GM12875 (cell line): Measurements from ENCODE around the gene ATP2C2.
"Not testable (repeated sequence)": the region's sequence is repeated elsewhere in the genome, so short reads cannot be mapped to it uniquely, and the experiment has no call there.

Source experiments
- H3K4me3 ChIP-seq: one replicate; pipeline ENCODE4 v1.5.1; 2011; ENCODE audit warnings: low read depth, low read length, control low read depth
- TF ChIP-seq, protein P1 (sequence below): IDR thresholded peaks from 2 replicates; pipeline ENCODE4 v1.5.1; 2011; ENCODE audit warnings: low read depth, mild to moderate bottlenecking, control low read depth, inconsistent platforms, low read length, moderate library complexity, borderline replicate concordance; ENCODE audit not compliant: insufficient read depth

ATP2C2 gene

DNA sequence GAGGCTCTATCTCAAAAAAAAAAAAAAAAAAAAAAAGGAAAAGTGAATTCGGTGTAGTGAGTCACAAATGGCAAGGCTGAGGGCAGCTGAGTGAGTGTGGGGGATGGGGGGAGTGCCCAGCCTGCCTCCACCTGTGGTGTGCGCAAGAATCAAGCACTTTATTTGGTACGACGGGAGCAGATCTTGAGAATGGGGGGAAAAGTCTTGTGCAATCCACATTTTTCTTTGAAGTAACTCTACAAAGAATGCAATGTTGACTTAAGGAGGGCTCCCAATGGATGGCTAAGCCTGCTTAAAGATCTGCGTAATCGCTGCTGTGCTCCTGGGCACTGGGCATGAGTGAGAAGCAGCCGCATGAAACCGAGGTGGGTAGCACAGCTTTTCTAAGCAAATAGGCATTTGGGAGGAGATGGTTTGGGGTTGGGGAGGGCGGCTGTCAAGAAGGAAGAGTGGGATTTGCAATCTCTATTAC, 28.2 kb downstream of the ATP2C2 start:
- TF ChIP-seq, protein P1, sequence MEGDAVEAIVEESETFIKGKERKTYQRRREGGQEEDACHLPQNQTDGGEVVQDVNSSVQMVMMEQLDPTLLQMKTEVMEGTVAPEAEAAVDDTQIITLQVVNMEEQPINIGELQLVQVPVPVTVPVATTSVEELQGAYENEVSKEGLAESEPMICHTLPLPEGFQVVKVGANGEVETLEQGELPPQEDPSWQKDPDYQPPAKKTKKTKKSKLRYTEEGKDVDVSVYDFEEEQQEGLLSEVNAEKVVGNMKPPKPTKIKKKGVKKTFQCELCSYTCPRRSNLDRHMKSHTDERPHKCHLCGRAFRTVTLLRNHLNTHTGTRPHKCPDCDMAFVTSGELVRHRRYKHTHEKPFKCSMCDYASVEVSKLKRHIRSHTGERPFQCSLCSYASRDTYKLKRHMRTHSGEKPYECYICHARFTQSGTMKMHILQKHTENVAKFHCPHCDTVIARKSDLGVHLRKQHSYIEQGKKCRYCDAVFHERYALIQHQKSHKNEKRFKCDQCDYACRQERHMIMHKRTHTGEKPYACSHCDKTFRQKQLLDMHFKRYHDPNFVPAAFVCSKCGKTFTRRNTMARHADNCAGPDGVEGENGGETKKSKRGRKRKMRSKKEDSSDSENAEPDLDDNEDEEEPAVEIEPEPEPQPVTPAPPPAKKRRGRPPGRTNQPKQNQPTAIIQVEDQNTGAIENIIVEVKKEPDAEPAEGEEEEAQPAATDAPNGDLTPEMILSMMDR: no peak
- H3K4me3 ChIP-seq: no peak overlapping the region

DNA sequence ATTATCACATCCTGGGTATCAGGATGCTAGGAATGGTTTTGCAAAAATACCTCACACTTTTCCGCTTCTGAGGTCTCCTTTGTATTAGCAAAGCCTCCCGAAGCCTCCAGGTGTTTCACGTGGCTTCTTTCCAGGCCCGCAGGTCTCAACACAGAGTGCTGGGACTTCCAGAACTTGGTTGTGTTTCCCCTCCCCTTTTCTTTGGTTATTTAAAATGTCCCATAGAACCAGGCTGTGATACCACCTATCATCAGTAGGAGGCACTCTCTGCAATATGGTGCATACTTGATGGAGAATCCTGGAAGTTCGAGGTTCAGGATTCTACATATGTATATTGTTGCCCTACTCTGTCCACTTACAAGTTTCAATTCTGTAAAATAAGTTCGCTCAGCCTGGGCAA, 28.8 kb downstream of the ATP2C2 start:
- no peak overlapping the region for H3K4me3 ChIP-seq
- TF ChIP-seq, protein P1: no peak

DNA sequence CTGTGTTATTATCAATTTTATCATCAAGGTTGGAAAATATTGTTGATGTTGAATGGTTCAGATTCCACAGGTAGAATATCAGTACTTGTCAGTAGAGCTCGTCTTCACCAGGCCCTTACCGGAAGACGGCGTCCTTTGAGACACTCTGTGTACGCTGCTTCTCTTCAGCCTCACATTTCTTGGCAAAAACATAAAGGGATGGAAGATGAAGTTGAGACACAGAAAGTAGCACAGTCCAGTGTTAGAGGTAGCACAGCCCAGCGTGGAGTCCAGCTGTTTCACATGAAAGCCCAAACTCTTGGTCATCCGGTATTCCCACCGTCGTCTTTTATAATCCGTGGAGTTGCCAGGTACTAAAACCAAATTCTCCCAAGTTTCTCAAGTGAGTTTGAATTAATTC, 30.4 kb downstream of the ATP2C2 start:
- TF ChIP-seq, protein P1: no peak
- H3K4me3 ChIP-seq: no peak overlapping the region

DNA sequence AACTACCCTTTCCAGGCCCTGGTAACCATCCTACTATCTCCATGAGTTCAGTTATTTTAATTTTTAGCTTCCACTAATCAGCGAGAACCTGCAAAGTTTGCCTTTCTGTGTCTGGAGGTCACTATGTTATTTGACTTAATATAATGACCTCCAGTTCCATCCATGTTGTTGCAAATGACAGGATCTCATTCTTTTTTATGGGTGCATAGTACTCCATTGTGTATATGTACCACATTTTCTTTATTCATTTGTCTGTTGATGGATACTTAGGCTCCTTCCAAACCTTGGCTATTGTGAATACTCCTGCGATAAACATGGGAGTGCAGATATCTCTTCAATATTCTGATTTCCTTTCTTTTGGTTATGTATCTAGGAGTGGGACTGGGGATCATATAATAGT, 31.6 kb downstream of the ATP2C2 start:
- H3K4me3 ChIP-seq: not testable (repeated sequence)

DNA sequence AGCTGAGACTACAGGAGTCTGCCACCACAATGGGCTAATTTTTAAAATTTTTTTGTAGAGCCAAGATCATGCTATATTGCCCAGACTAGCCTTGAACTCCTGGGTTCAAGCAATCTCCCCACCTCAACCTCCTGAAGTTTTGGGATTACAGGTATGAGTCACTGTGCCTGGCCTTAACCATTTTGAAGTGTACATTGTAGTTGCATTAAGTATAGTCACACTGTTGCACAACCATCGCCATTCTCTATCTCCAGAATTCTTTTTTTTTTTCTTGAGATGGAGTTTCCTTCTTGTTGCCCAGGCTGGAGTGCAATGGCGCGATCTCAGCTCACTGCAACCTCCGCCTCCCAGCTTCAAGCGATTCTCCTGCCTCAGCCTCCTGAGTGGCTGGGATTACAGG, 35.1 kb downstream of the ATP2C2 start:
- not testable (repeated sequence) for H3K4me3 ChIP-seq

DNA sequence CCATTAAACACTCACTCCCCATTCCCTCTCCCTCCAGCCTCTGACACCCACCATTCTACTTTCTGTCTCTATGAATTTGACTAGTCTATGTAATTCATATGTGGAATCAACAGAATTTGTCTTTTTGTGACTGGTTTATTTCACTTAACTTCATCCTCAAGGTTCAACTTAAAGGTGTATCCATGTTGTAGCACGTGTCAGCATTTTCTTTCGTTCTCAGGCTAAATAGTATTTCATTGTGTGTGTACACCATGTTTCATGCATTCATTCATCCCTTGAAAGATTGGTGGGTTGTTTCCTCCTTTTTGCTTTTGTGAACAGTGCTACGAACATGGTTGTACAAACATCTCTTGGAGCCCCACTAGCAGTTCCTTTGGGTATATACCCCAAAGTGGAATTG, 36.0 kb downstream of the ATP2C2 start:
- TF ChIP-seq, protein P1: no peak
- H3K4me3 ChIP-seq: no peak overlapping the region

DNA sequence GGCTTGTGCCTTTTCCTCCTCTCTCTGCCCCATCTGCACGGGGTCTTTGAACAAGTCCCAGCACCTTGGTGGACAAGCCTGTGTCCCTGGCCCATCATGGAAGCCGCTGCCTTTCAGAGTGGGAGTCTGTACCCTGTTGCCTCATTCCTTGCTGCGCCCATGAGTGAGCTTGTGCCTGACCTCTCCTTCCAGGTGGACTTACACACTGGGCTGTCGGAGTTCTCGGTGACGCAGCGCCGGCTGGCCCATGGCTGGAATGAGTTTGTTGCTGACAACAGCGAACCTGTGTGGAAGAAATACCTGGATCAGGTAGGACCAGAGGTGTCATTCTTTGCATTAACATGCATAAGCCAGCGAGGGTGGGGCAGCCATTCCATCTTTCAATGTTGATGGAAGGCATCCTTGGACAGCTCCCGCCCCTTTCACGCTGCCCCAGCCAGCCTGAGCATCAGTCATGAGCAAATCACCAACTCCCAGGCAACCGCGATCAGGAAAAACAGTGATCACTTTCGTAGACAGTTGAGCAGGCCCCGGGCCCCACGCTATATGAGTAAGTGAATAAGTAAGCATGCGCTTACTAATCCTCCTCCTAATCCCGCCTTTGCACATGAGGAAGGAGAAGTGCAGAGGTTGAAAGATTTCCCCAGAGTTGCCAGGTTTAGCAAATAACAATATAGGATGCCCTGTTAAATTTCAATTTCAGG, 36.8 kb downstream of the ATP2C2 start:
- TF ChIP-seq, protein P1: no peak
- no peak overlapping the region for H3K4me3 ChIP-seq

DNA sequence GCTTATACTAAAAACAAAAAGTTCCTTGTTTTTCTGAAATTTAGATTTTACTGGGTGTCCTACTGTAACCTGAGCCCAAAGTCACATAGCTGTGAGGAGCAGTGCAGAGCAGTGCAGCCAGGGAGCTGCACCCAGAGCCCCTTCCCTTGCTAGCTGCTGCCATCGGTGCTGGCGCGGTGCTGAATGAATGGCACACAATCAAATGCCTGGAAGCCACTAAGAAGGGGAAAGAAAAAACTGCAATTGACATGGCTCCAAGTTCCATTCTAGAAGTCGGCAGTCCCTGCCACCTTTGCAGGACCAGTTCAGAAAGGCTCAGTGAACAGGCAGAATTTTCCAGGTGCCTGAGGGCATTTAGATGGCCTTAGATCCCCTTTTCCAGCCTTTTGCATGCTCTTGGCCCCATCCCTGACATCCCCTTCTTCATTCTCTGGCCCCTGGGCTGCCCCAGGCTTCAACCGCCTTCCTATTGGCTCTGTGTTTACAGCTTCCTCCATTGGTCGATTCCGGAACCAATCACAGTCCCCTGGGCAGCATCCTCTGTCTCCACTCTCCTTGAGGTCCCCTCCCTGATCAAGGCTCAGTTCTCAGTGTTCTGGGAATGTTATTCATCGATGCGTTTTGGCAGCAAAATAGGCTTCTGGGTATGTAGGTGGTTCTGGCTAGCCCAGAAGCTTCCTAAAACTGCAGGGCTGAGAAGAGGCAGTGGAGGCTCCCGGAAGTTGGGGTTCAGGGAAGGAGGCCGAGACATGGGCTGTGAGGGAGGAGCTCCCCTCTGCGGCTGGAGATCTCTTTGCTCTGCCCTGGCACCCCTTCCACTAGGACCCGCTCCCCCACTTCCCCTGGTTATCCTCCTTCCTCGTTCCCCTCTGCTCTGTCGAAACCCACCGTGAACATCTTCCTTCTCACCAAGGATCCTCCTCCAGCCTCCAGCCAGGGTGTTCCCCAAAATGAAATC, 37.9 kb downstream of the ATP2C2 start:
- no peak overlapping the region for H3K4me3 ChIP-seq
- TF ChIP-seq, protein P1: no peak
